ENCODE results near the gene BAIAP2L1. TPM values are rescaled to one million over a fixed set of nuclear protein-coding genes. Genes with fewer than 3 reads are reported as not detected.

The BAIAP2L1 gene
- total and polyA plus RNA-seq, 9 of the 15 experiments (the other 6 are each of a cell fraction or from before 2014, with no cell fraction given): 4.2 to 29.8 (median 15.5) TPM

DNA sequence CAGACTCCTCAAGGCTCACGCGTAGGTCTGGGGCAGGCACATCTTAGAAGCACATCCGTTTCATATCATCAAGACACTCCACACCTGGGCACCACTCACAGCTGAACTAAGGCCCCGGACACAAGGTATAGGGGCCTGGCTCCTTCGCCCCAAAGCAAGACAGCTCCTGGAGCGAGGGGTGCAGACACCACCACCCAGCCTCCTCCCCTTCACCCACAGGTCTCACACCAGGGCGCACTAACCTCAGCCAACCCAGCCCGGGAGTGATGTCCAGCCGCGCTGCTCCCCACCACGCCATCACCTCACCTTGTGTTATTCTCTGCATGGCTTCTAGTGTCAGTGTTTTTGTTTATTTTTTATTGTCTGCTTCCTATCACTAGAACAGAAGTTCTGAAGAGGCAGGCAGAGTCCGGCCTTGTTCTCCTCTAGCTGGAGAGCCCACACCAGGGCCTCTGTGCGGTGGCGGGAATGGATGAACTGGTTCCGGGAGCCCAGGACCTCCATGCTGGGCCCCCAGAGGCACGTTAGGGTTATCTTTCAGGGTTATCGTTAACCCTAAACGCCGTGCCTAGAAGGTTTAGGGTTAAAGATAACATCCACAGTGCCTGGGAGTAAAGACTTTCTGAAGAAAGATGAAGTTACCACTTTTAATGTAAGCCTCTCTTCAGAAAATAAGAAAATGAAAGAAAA is 97.6 kb downstream of the BAIAP2L1 start (continued):
- TF ChIP-seq, protein P1, sequence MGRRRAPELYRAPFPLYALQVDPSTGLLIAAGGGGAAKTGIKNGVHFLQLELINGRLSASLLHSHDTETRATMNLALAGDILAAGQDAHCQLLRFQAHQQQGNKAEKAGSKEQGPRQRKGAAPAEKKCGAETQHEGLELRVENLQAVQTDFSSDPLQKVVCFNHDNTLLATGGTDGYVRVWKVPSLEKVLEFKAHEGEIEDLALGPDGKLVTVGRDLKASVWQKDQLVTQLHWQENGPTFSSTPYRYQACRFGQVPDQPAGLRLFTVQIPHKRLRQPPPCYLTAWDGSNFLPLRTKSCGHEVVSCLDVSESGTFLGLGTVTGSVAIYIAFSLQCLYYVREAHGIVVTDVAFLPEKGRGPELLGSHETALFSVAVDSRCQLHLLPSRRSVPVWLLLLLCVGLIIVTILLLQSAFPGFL (CRISPR knock-in tag; IDR thresholded peaks at IDR 0.05): no peak
- TF ChIP-seq ZNF274 (IDR thresholded peaks at IDR 0.05; ENCODE audit: borderline replicate concordance, low read depth, low read length) (no peak), SRSF7 (optimal IDR thresholded peaks at IDR 0.05; ENCODE audit: low read depth, low read length) (no peak), ZNF444 (CRISPR knock-in tag; IDR thresholded peaks at IDR 0.05) (no peak), ZNF584 (CRISPR knock-in tag; IDR thresholded peaks at IDR 0.05; ENCODE audit: low read depth) (no peak), ZNF436 (CRISPR knock-in tag; IDR thresholded peaks at IDR 0.05) (no peak), SRF (CRISPR knock-in tag; IDR thresholded peaks at IDR 0.05) (no peak), NELFE (IDR thresholded peaks at IDR 0.05; ENCODE audit: insufficient read depth, insufficient read length) (no peak)
- TF ChIP-seq, protein P2, sequence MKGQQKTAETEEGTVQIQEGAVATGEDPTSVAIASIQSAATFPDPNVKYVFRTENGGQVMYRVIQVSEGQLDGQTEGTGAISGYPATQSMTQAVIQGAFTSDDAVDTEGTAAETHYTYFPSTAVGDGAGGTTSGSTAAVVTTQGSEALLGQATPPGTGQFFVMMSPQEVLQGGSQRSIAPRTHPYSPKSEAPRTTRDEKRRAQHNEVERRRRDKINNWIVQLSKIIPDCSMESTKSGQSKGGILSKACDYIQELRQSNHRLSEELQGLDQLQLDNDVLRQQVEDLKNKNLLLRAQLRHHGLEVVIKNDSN (CRISPR knock-in tag; IDR thresholded peaks at IDR 0.05): no peak
- TF ChIP-seq, protein P3, sequence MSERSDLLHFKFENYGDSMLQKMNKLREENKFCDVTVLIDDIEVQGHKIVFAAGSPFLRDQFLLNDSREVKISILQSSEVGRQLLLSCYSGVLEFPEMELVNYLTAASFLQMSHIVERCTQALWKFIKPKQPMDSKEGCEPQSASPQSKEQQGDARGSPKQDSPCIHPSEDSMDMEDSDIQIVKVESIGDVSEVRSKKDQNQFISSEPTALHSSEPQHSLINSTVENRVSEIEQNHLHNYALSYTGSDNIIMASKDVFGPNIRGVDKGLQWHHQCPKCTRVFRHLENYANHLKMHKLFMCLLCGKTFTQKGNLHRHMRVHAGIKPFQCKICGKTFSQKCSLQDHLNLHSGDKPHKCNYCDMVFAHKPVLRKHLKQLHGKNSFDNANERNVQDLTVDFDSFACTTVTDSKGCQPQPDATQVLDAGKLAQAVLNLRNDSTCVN (CRISPR knock-in tag; IDR thresholded peaks at IDR 0.05): no peak
- TF ChIP-seq, protein P4, sequence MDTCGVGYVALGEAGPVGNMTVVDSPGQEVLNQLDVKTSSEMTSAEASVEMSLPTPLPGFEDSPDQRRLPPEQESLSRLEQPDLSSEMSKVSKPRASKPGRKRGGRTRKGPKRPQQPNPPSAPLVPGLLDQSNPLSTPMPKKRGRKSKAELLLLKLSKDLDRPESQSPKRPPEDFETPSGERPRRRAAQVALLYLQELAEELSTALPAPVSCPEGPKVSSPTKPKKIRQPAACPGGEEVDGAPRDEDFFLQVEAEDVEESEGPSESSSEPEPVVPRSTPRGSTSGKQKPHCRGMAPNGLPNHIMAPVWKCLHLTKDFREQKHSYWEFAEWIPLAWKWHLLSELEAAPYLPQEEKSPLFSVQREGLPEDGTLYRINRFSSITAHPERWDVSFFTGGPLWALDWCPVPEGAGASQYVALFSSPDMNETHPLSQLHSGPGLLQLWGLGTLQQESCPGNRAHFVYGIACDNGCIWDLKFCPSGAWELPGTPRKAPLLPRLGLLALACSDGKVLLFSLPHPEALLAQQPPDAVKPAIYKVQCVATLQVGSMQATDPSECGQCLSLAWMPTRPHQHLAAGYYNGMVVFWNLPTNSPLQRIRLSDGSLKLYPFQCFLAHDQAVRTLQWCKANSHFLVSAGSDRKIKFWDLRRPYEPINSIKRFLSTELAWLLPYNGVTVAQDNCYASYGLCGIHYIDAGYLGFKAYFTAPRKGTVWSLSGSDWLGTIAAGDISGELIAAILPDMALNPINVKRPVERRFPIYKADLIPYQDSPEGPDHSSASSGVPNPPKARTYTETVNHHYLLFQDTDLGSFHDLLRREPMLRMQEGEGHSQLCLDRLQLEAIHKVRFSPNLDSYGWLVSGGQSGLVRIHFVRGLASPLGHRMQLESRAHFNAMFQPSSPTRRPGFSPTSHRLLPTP (IDR thresholded peaks at IDR 0.05; ENCODE audit: borderline replicate concordance, extremely low read depth, insufficient read length): no peak
